Lower leg skin (tissue), 3 donors: Measurements from ENCODE around the gene SPATA3.

Experiments
- POLR2A ChIP-seq, 2 donors: fragments of 450-650 bp; IDR thresholded peaks; one replicate each; pipeline ENCODE4 v1.6.1; 2016 to 2017; ENCODE audit warnings: antibody characterized with exemption in 2 of 2, mild to moderate bottlenecking in 1 of 2, moderate library complexity in 1 of 2
- TF ChIP-seq, protein P1 (sequence below), 3 donors: fragments of 450-650 bp; IDR thresholded peaks; one replicate each; pipeline ENCODE4 v1.5.1; 2016; ENCODE audit warnings: antibody characterized with exemption in 3 of 3, mild to moderate bottlenecking in 3 of 3, moderate library complexity in 2 of 3

- TF ChIP-seq, protein P1, sequence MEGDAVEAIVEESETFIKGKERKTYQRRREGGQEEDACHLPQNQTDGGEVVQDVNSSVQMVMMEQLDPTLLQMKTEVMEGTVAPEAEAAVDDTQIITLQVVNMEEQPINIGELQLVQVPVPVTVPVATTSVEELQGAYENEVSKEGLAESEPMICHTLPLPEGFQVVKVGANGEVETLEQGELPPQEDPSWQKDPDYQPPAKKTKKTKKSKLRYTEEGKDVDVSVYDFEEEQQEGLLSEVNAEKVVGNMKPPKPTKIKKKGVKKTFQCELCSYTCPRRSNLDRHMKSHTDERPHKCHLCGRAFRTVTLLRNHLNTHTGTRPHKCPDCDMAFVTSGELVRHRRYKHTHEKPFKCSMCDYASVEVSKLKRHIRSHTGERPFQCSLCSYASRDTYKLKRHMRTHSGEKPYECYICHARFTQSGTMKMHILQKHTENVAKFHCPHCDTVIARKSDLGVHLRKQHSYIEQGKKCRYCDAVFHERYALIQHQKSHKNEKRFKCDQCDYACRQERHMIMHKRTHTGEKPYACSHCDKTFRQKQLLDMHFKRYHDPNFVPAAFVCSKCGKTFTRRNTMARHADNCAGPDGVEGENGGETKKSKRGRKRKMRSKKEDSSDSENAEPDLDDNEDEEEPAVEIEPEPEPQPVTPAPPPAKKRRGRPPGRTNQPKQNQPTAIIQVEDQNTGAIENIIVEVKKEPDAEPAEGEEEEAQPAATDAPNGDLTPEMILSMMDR (IDR thresholded peaks at IDR 0.05), result no peak
- TF ChIP-seq POLR2A (IDR thresholded peaks at IDR 0.05), result no peak
Observed at GRCh38 chr2:230986520-230987136, 9.3 kb upstream of the SPATA3 start.
